HFF-Myc (cell line): Measurements from ENCODE around the gene PLXNA4.

ENCODE experiments used
- DNase-seq: peaks from one replicate; pipeline ENCODE4 v3.0.0-alpha.2; 2011; ENCODE audit warnings: low read depth; ENCODE audit errors: extremely low read depth
- H3K4me3 ChIP-seq: replicated peaks from 2 replicates; pipeline ENCODE4 v1.5.1; 2011; ENCODE audit warnings: low read depth, mild to moderate bottlenecking, control low read depth, low read length
- CTCF ChIP-seq: IDR thresholded peaks from 2 replicates; pipeline ENCODE4 v1.5.1; 2012; ENCODE audit warnings: mild to moderate bottlenecking, low read depth, low read length, control low read depth; ENCODE audit errors: missing control alignments

The PLXNA4 gene

GRCh38 chr7:132428247-132428919 is 147.9 kb downstream of the PLXNA4 start:
- DNase-seq: no peak
- no peak for TF ChIP-seq CTCF

GRCh38 chr7:132425942-132426341 is 150.3 kb downstream of the PLXNA4 start:
- DNase-seq: no peak
- no peak for TF ChIP-seq CTCF
- H3K4me3 ChIP-seq: no peak overlapping the region

More at GRCh38 chr7:132428247-132428919, 147.9 kb downstream of the PLXNA4 start:
- H3K4me3 ChIP-seq: no peak overlapping the region

- H3K4me3 ChIP-seq: no peak overlapping the region
- TF ChIP-seq CTCF: no peak
- DNase-seq: no peak
These were observed 151.2 kb downstream of the PLXNA4 start for GRCh38 chr7:132424821-132425724.

GRCh38 chr7:132424277-132424676 is 152.0 kb downstream of the PLXNA4 start:
- no peak for DNase-seq
- H3K4me3 ChIP-seq: no peak overlapping the region
- TF ChIP-seq CTCF: no peak

GRCh38 chr7:132423594-132424200 is 152.6 kb downstream of the PLXNA4 start:
- no peak overlapping the region for H3K4me3 ChIP-seq
- no peak for TF ChIP-seq CTCF
- no peak for DNase-seq

- no peak overlapping the region for H3K4me3 ChIP-seq
- DNase-seq: no peak
- no peak for TF ChIP-seq CTCF
These were observed 153.7 kb downstream of the PLXNA4 start for GRCh38 chr7:132422502-132423111.
